Stimulated activated effector memory CD8-positive, alpha-beta T cell treated with anti-CD3 and anti-CD28 coated beads, Interleukin-12 subunit alpha, Interleukin-12 subunit beta, amount 100 ng/mL, for 72 hours (primary cell): Measurements from ENCODE around the gene PDLIM4.
A peak's percentile ranks its signal among the peaks of the same experiment; 100 is the strongest.

ENCODE experiments used
- ATAC-seq: fragments of 150-1000 bp; cut with Tn5 transposase; 2 replicates; pipeline ENCODE4 v1.10.0; 2021
- DNase-seq, 2 donors: peaks; one replicate each; pipeline ENCODE4 v3.0.0; 2021 to 2022; ENCODE audit warnings: low spot score in 2 of 2
- H3K27ac Mint-ChIP-seq: one replicate; pipeline ENCODE4 v1.8.0; 2022; ENCODE audit warnings: mild to moderate bottlenecking, mixed read lengths
- H3K36me3 Mint-ChIP-seq: one replicate; pipeline ENCODE4 v1.8.0; 2022; ENCODE audit warnings: mild to moderate bottlenecking, mixed read lengths
- H3K4me1 Mint-ChIP-seq: one replicate; pipeline ENCODE4 v1.8.0; 2022; ENCODE audit warnings: mixed read lengths
- H3K4me3 Mint-ChIP-seq: one replicate; pipeline ENCODE4 v1.8.0; 2022; ENCODE audit warnings: mild to moderate bottlenecking, mixed read lengths
- H3K9me3 Mint-ChIP-seq: one replicate; pipeline ENCODE4 v1.8.0; 2022; ENCODE audit warnings: mixed read lengths

PDLIM4 gene

DNA sequence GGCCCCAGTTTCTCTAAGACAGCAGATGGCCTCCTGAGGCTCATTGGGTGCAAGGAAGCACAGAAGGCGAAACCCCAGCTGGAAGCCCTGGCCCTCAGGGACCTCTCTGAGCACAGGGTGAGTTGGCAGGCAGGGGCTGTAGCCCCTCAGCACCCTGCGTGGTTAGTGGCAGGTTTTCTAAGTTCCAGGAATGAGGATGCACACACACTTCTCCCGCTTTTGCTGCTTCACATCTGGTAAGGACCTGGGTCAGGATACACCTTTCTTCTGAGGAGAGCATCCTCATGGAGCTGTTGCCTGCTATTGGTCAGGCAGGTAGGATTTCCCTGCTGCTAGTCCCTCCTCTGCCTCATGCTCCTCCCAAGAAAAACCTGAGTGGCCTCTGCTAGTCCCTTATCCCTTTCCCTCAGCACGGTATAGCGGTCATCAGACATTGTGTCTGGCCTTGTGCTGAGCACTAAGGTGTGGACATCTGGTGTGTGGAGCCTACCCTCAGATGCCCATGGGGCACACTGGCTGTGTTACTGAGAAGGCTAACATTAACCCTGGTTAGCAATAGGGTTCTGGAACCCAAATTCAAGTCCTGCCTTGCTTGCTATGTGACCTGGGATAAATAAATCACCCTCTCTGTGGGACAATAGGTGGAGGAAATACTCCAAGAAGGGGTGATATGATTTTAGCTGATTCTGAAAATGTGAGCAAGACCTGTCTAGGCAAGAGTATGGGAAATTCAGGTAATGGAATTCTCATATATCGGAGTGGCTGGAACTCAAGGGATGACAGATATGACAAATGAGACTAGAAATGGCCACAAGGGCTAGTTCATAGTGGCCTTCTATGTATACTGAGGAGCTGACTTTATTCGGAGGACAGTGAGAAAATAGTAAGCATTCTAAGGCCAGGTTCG lies 38.3 kb downstream of the PDLIM4 start:
- Mint-ChIP-seq H3K36me3 (peaks cover 10% of the 10 kb centered on the region), H3K9me3 (no peaks in the 10 kb centered on the region), H3K4me1 (peaks cover 36% of the 10 kb centered on the region), H3K4me3 (peak overlapping the region; percentile 93), H3K27ac (no peak overlapping the region)
- DNase-seq (no peak), ATAC-seq (no peak)

GRCh38 chr5:132296412-132297016 lies 39.0 kb downstream of the PDLIM4 start:
- ATAC-seq (no peak), DNase-seq (no peak)
- H3K36me3 Mint-ChIP-seq = peaks cover 10% of the 10 kb centered on the region
- H3K4me3 Mint-ChIP-seq = no peak overlapping the region
- peaks cover 36% of the 10 kb centered on the region for H3K4me1 Mint-ChIP-seq
- no peak overlapping the region for H3K27ac Mint-ChIP-seq
- no peaks in the 10 kb centered on the region for H3K9me3 Mint-ChIP-seq

GRCh38 chr5:132297211-132297940 lies 39.9 kb downstream of the PDLIM4 start:
- no peak for ATAC-seq
- H3K4me3 Mint-ChIP-seq = no peak overlapping the region
- H3K36me3 Mint-ChIP-seq = peaks cover 10% of the 10 kb centered on the region
- H3K27ac Mint-ChIP-seq = no peak overlapping the region
- no peaks in the 10 kb centered on the region for H3K9me3 Mint-ChIP-seq
- H3K4me1 Mint-ChIP-seq = peaks cover 36% of the 10 kb centered on the region
- DNase-seq = no peak

GRCh38 chr5:132298298-132299212 lies 41.1 kb downstream of the PDLIM4 start:
- Mint-ChIP-seq H3K9me3 (no peaks in the 10 kb centered on the region), H3K27ac (no peak overlapping the region), H3K36me3 (peaks cover 9% of the 10 kb centered on the region), H3K4me3 (no peak overlapping the region), H3K4me1 (peaks cover 29% of the 10 kb centered on the region)
- no peak for DNase-seq
- ATAC-seq = no peak

DNA sequence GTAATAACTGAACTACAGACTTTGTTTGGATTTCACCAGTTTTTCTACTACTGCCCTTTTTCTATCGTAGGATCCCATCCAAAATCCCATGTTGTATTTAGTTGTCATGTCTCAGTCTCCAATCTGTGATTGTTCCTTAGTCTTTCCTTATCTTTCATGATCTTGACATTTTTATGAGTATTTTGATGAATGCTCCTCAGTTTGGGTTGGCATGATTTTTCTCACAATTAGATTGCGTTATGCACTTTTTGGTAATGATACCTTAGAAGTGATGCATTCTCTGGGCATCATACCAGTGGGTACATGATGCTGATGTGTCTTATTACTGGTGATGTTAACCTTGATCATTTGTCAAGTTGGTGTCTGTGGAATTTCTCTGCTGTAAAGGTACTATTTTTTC lies 42.4 kb downstream of the PDLIM4 start:
- ATAC-seq = no peak
- Mint-ChIP-seq H3K4me3 (no peak overlapping the region), H3K27ac (no peak overlapping the region), H3K4me1 (peaks cover 25% of the 10 kb centered on the region), H3K9me3 (peaks cover under 1% of the 10 kb centered on the region), H3K36me3 (peaks cover 3% of the 10 kb centered on the region)
- no peak for DNase-seq

DNA sequence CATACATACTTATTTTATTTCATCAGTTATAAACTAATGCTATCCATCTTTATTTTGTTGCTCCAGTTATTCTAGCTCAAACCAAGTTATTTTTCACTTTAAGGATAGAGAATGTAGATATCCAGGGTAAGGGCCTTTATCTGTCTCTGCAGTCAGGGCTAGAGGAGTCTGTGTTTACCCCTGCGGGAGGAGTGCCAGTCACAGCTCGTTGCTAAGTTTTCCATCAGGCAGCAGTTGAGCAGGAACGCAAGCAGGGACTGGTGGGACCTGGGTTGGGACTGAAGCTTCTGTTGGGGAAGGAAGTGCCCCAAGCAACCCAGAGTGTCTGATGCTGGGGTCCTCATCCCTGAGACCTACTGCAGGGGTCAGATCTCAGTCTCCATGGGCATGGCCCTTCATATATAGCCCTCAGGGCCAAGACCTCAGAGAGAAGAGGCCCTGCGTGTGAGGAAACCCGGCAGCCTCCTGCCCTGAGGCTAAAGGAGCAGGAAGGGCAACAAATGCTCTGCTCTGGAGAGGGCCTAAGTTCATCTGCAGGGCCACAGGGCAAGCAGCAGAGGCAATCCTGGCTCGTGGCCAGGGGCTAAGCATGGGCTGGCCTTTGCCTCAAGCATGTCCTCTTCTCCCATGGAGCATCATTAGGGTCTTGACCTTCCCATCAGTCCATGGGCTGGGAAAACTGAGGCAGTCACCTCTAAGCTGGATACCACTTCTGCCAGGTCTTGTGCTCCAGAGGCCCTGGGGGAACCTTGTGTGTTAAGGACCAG lies 43.3 kb downstream of the PDLIM4 start:
- Mint-ChIP-seq H3K36me3 (no peaks in the 10 kb centered on the region), H3K9me3 (peaks cover 5% of the 10 kb centered on the region), H3K4me1 (peaks cover 17% of the 10 kb centered on the region), H3K4me3 (no peak overlapping the region), H3K27ac (no peak overlapping the region)
- ATAC-seq = no peak
- DNase-seq = no peak

DNA sequence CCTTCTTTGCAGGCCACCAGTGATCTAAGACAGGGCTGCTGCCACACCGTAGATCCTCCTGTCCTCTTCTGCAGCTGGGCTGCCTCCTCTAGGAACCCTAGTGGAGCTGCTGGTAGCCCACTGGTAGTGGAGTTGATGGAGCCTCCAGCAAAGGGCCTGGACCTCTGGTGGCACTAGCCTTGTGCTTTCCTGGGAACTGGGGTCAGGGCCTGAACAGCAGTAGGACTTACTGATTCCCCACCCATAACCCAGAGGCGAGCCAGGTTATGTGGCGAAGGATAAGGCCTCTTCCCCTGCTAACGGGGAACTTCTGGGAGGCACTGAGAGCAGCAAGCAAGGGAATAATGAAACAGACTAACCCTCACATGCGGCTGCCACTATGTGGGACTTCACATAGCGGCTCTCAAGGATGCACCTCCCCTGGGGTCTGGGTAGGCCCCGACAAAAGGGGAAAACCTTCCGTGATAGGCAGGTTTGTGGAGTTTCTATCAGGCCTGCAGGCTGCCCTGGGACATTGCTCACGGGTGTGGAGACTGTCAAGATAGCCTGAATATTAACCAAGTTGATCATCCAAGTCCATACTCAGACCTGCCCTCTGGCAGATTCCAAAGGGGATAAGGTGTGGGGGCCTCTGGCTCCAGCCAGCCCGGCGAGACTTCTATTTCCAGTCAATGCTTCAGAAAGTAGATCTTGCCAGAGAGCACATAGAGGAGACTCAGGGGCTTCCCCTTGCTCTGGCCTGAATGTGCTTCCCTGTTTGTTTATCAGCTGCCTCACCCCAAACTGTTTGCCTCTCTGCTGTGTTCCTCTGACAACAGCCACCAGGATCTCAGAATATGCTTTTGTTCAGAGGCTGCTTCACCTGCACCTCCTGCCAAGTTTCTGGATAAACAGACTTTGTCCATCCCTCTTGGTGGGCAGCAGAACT lies 44.1 kb downstream of the PDLIM4 start:
- Mint-ChIP-seq H3K4me1 (peaks cover 11% of the 10 kb centered on the region), H3K27ac (no peak overlapping the region), H3K4me3 (no peak overlapping the region), H3K36me3 (no peaks in the 10 kb centered on the region), H3K9me3 (peaks cover 5% of the 10 kb centered on the region)
- DNase-seq = no peak
- ATAC-seq = peak; percentile 37

- Mint-ChIP-seq H3K27ac (no peak overlapping the region), H3K4me3 (no peak overlapping the region), H3K4me1 (peaks cover 8% of the 10 kb centered on the region), H3K36me3 (no peaks in the 10 kb centered on the region), H3K9me3 (peaks cover 5% of the 10 kb centered on the region)
- no peak for DNase-seq
- ATAC-seq = no peak
Measured at GRCh38 chr5:132302413-132302812, 44.9 kb downstream of the PDLIM4 start.

- ATAC-seq = no peak
- no peak overlapping the region for H3K4me3 Mint-ChIP-seq
- no peaks in the 10 kb centered on the region for H3K4me1 Mint-ChIP-seq
- H3K27ac Mint-ChIP-seq = no peak overlapping the region
- DNase-seq = no peak
- no peaks in the 10 kb centered on the region for H3K36me3 Mint-ChIP-seq
- peaks cover 5% of the 10 kb centered on the region for H3K9me3 Mint-ChIP-seq
Measured at GRCh38 chr5:132303589-132303988, 46.1 kb downstream of the PDLIM4 start.

GRCh38 chr5:132305420-132305819 lies 47.9 kb downstream of the PDLIM4 start:
- H3K36me3 Mint-ChIP-seq = no peaks in the 10 kb centered on the region
- no peaks in the 10 kb centered on the region for H3K4me1 Mint-ChIP-seq
- ATAC-seq (no peak), DNase-seq (no peak)
- H3K9me3 Mint-ChIP-seq = peaks cover 5% of the 10 kb centered on the region
- H3K27ac Mint-ChIP-seq = no peak overlapping the region
- no peak overlapping the region for H3K4me3 Mint-ChIP-seq

DNA sequence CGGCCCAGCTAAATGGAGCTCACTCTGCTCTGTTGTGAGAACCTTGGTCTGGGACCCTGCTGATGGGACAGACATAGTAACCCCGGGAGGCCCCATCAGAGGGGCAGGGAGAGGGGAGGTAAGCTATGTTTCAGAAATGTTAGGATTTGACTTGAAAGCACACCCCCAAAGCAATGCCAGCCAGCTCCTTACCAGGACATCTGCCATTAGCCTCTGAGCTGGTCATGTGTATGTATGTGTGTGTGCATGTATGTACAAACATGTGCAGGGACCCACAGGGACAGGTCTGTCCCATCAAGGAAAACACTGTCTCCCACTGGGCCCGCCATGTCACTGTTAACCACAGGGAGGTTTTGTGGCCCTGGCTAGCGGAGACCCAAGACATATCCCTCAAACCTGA lies 51.2 kb downstream of the PDLIM4 start:
- no peak for DNase-seq
- Mint-ChIP-seq H3K4me3 (no peak overlapping the region), H3K4me1 (no peaks in the 10 kb centered on the region), H3K36me3 (no peaks in the 10 kb centered on the region), H3K9me3 (peaks cover 5% of the 10 kb centered on the region), H3K27ac (no peak overlapping the region)
- ATAC-seq = no peak

- Mint-ChIP-seq H3K27ac (no peak overlapping the region), H3K36me3 (no peaks in the 10 kb centered on the region), H3K4me1 (no peaks in the 10 kb centered on the region), H3K4me3 (no peak overlapping the region), H3K9me3 (peaks cover 5% of the 10 kb centered on the region)
- DNase-seq (no peak), ATAC-seq (no peak)
Measured at GRCh38 chr5:132309679-132310078, 52.2 kb downstream of the PDLIM4 start.

DNA sequence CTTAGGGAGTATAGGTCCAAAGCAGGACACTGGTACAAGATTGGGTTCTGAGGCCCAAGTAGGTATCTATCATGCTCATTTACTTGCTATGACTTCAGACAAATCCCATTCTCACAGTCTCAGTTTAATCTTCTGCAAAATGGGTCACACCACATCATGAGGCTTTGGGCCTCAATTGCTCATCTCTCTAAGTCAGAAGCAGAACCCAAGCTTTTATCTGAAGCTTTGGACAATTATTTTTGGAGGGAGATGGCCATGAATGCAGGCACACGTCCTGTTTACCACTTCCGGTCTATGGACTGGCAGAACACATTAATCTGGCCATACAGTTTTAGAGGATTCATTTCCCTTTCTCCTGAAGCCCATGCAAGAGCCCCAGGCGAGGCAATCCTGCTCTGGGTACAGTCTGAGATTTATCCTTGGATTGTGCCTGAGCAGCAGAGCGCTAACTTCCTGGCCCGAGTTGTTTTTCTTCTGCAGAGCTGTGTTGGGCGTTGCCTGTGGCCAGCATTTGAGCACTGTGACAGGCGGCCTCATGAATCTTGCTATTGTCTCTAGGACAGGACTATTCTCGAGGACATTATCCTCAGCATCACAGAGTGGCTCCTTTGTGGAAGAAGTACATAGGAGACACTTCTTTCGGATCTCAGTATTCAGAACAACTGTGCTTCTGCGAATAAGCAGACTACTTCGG lies 52.8 kb downstream of the PDLIM4 start:
- H3K27ac Mint-ChIP-seq = no peak overlapping the region
- no peak overlapping the region for H3K4me3 Mint-ChIP-seq
- DNase-seq (no peak), ATAC-seq (no peak)
- H3K36me3 Mint-ChIP-seq = no peaks in the 10 kb centered on the region
- H3K9me3 Mint-ChIP-seq = peaks cover under 1% of the 10 kb centered on the region
- no peaks in the 10 kb centered on the region for H3K4me1 Mint-ChIP-seq
